Lower lobe of right lung (tissue), 2 donors: ENCODE results near the gene CYTH4. TPM values are rescaled to one million over a fixed set of nuclear protein-coding genes. Genes with fewer than 3 reads are reported as not detected.
"Not testable (repeated sequence)": the region's sequence is repeated elsewhere in the genome, so short reads cannot be mapped to it uniquely, and the experiment has no call there.

ENCODE experiments used
- ATAC-seq, 2 donors: fragments of 200-7000 bp; cut with Tn5 transposase; one replicate each; pipeline ENCODE4 v1.9.1; 2020 to 2022; ENCODE audit warnings: mild to moderate bottlenecking in 2 of 2, moderate library complexity in 2 of 2
- DNase-seq: peaks from one replicate; pipeline ENCODE4 v3.0.0-alpha.2; 2020
- H3K27ac ChIP-seq: fragments of 200-600 bp; one replicate; pipeline ENCODE4 v1.8.0; 2022
- H3K27me3 ChIP-seq: fragments of 200-600 bp; one replicate; pipeline ENCODE4 v1.8.0; 2022; ENCODE audit warnings: low read depth
- H3K36me3 ChIP-seq: fragments of 200-600 bp; one replicate; pipeline ENCODE4 v1.8.0; 2022; ENCODE audit warnings: mild to moderate bottlenecking
- H3K4me1 ChIP-seq: fragments of 200-600 bp; one replicate; pipeline ENCODE4 v1.8.0; 2022
- H3K4me3 ChIP-seq: fragments of 200-600 bp; one replicate; pipeline ENCODE4 v1.8.0; 2022; ENCODE audit warnings: mild to moderate bottlenecking
- H3K9me3 ChIP-seq: fragments of 200-600 bp; one replicate; pipeline ENCODE4 v1.8.0; 2022
- CTCF ChIP-seq: fragments of 200-600 bp; IDR thresholded peaks from one replicate; pipeline ENCODE4 v1.8.0; 2022; ENCODE audit warnings: antibody characterized with exemption, mild to moderate bottlenecking
- intact Hi-C: fragments of 100-400 bp; cut with DNase I; formaldehyde crosslinking; loops from one replicate; pipeline ENCODE4 v1.11.0; 2022
- total RNA-seq: library from RNA; stranded (reverse); fragmentation: NEBNext Ultra II Directional; extraction: Animal tissue kit (Norgen Biotek cat#: 25700); gene quantifications from one replicate; pipeline ENCODE4 v1.2.1, GENCODE V29; 2021
- donor health status: DM: no; HTN: yes; CAD: no; lungs with severe emphysema.

Gene CYTH4
- total RNA-seq, 1 donor from 2014 or later = 45.4 TPM

- Histone ChIP-seq H3K9me3 (no peaks in the 10 kb centered on the region), H3K36me3 (no peaks in the 10 kb centered on the region), H3K4me1 (peaks cover 4% of the 10 kb centered on the region), H3K4me3 (no peak overlapping the region), H3K27ac (no peak overlapping the region), H3K27me3 (peaks cover 86% of the 10 kb centered on the region)
- intact Hi-C loops = no loop called here
- ATAC-seq (no peak), DNase-seq (no peak)
- no peak for TF ChIP-seq CTCF
Measured at GRCh38 chr22:37328017-37328416, 45.7 kb downstream of the CYTH4 start.

GRCh38 chr22:37328538-37329237 is 46.4 kb downstream of the CYTH4 start:
- H3K9me3 ChIP-seq, H3K27ac ChIP-seq, H3K36me3 ChIP-seq, intact Hi-C loops, H3K4me3 ChIP-seq, ATAC-seq, DNase-seq, H3K4me1 ChIP-seq: not testable (repeated sequence)
- peaks cover 86% of the 10 kb centered on the region for H3K27me3 ChIP-seq

GRCh38 chr22:37329238-37330140 is 47.2 kb downstream of the CYTH4 start:
- H3K4me3 ChIP-seq = no peak overlapping the region
- H3K27ac ChIP-seq = no peak overlapping the region
- H3K27me3 ChIP-seq = peaks cover 86% of the 10 kb centered on the region
- no peaks in the 10 kb centered on the region for H3K9me3 ChIP-seq
- ATAC-seq = no peak
- intact Hi-C loops = no loop called here
- H3K36me3 ChIP-seq = no peaks in the 10 kb centered on the region
- no peak for DNase-seq
- TF ChIP-seq CTCF = no peak
- peaks cover 4% of the 10 kb centered on the region for H3K4me1 ChIP-seq

DNA sequence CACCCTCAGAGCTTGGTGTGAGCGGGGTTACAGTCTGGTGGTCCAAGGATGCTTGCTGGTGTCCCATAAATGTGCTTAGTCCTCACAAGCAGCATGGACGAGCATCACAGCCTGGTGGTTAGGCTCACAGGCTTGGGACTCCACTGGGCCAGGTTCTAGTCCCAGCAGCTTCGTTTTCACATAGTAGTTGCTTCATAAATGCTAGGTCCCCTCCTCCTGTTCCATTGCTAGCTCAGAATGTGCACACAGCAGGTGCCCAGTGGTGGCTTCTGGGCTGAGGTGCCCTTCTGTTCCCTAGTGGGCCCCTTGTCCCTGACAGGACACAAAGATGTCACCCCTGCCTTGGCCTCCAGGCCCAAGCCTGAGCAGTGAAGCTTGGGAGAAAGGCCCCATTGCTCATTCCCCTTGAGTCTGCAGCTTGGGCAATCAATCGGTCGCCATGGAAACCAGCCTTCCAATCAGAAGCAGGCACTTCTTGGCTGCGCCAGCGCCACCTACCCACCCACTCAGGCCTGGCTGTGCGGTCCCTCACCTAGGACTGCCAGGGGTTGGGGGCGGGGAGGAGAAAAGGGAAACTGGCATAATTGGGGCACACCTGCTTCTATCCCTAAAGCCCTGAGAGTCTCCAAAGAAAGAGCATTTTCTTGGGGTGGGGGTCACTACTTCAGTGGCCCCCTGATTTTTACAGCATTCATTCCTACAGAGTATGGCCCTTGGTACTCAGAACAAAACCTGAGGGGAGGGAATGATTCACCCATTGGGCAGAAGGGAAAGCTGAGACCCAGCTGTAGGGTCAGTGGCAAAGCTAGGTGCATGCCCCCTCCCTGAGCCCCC is 48.1 kb downstream of the CYTH4 start:
- no peak for TF ChIP-seq CTCF
- peaks cover 86% of the 10 kb centered on the region for H3K27me3 ChIP-seq
- no peaks in the 10 kb centered on the region for H3K36me3 ChIP-seq
- H3K9me3 ChIP-seq = no peaks in the 10 kb centered on the region
- DNase-seq (no peak), ATAC-seq (peak; percentile 31 to 49)
- H3K4me3 ChIP-seq = no peak overlapping the region
- intact Hi-C loops = no loop called here
- H3K27ac ChIP-seq = no peak overlapping the region
- H3K4me1 ChIP-seq = no peaks in the 10 kb centered on the region

- Histone ChIP-seq H3K27me3 (peaks cover 86% of the 10 kb centered on the region), H3K27ac (no peak overlapping the region), H3K9me3 (no peaks in the 10 kb centered on the region), H3K36me3 (no peaks in the 10 kb centered on the region), H3K4me1 (no peaks in the 10 kb centered on the region), H3K4me3 (no peak overlapping the region)
- intact Hi-C loops = no loop called here
- TF ChIP-seq CTCF = no peak
- ATAC-seq = no peak
- no peak for DNase-seq
Measured at GRCh38 chr22:37331034-37331428, 48.7 kb downstream of the CYTH4 start.
